Natural killer cell treated with Interleukin-12 subunit alpha and Interleukin-12 subunit beta and Interleukin-15 and Interleukin-18, amount 100 ng/mL, for 72 hours (primary cell): Measurements from ENCODE around the gene WFS1. TPM values are rescaled to one million over a fixed set of nuclear protein-coding genes. Genes with fewer than 3 reads are reported as not detected.

Experiments
- ATAC-seq, 2 donors: fragments of 150-1000 bp; cut with Tn5 transposase in 1 of 2; sonication (Bioruptor Pico), chemical (Tn5 transposase) in 1 of 2; 2 replicates each; pipeline ENCODE4 v1.10.0; 2021
- DNase-seq: peaks from one replicate; pipeline ENCODE4 v3.0.0; 2022; ENCODE audit warnings: low spot score
- H3K27ac Mint-ChIP-seq, 2 donors: 1 replicate in 1 of 2; 2 replicates in 1 of 2; pipeline ENCODE4 v1.8.0; 2022; ENCODE audit warnings: mixed read lengths in 2 of 2, mild to moderate bottlenecking in 1 of 2, moderate library complexity in 1 of 2
- H3K27me3 Mint-ChIP-seq, 2 donors: 1 replicate in 1 of 2; 2 replicates in 1 of 2; pipeline ENCODE4 v1.8.0; 2022; ENCODE audit warnings: mixed read lengths in 2 of 2
- H3K36me3 Mint-ChIP-seq: one replicate; pipeline ENCODE4 v1.8.0; 2022; ENCODE audit warnings: mixed read lengths
- H3K4me1 Mint-ChIP-seq, 2 donors: 1 replicate in 1 of 2; 2 replicates in 1 of 2; pipeline ENCODE4 v1.8.0; 2022; ENCODE audit warnings: low read depth in 2 of 2, mixed read lengths in 2 of 2, mild to moderate bottlenecking in 1 of 2
- H3K4me3 Mint-ChIP-seq: one replicate; pipeline ENCODE4 v1.8.0; 2022; ENCODE audit warnings: mixed read lengths
- H3K9me3 Mint-ChIP-seq: 2 replicates; pipeline ENCODE4 v1.8.0; 2022; ENCODE audit warnings: mixed read lengths
- total RNA-seq, 2 donors: library from RNA; stranded (reverse); gene quantifications; one replicate each; pipeline ENCODE4 v1.2.3, GENCODE V29; 2022

The WFS1 gene
- total RNA-seq, 2 donors from 2014 or later = 3.1 to 7.4 TPM

- Mint-ChIP-seq H3K27ac (no peak overlapping the region), H3K27me3 (peaks cover 22 to 27% of the 10 kb centered on the region in 2 donors), H3K36me3 (no peaks in the 10 kb centered on the region), H3K9me3 (no peaks in the 10 kb centered on the region), H3K4me1 (peaks cover 13% of the 10 kb centered on the region in 2 donors), H3K4me3 (no peak overlapping the region)
- DNase-seq (no peak), ATAC-seq (no peak)
Measured at GRCh38 chr4:6258741-6259140, 10.9 kb upstream of the WFS1 start.

DNA sequence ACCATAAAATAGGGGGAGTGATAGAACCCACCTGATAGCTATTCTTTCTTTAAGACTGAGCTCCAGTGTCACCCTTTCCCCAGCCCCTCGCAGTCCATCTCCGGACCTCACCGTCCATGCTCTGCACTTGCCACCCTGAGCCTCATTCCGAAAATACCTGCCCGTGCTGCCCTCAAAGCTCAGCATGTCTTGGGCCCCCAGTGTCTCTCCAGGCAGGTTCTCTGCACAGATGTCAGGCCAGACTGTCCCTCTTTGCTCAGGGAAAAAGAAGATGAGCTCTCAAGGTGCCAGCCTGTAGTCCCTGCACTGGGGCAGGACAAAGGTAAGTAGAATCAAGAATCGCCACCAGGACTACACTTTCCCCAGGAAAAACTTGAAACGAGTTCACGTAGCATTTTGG is 9.8 kb upstream of the WFS1 start:
- DNase-seq (no peak), ATAC-seq (no peak)
- no peak overlapping the region for H3K27ac Mint-ChIP-seq
- peaks cover 19 to 27% of the 10 kb centered on the region in 2 donors for H3K27me3 Mint-ChIP-seq
- no peak overlapping the region for H3K4me3 Mint-ChIP-seq
- H3K9me3 Mint-ChIP-seq = no peaks in the 10 kb centered on the region
- H3K4me1 Mint-ChIP-seq = peaks cover 13% of the 10 kb centered on the region in 2 donors
- H3K36me3 Mint-ChIP-seq = no peaks in the 10 kb centered on the region

DNA sequence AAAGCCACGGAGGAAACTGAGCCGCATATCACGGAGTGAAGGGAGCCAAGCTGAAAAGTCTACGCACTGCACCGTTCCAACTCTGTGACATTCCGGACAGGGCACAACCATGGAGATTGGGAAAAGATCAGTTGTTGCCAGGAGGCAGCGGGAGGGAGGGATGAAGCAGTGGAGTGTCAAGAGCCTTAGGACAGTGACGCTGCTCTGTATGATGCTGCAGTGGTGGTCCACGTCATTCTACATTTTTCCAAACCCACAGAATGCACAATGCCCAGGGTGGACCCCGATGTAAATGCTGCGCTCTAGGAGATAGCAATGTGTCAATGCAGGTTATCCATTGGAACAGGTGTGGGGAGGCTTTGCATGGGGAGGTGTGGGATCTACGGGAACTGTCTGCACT is 7.5 kb upstream of the WFS1 start:
- H3K4me3 Mint-ChIP-seq = no peak overlapping the region
- ATAC-seq (no peak), DNase-seq (no peak)
- peaks cover 8 to 9% of the 10 kb centered on the region in 2 donors for H3K4me1 Mint-ChIP-seq
- no peaks in the 10 kb centered on the region for H3K36me3 Mint-ChIP-seq
- H3K27me3 Mint-ChIP-seq = peaks cover 22 to 23% of the 10 kb centered on the region in 2 donors
- no peaks in the 10 kb centered on the region for H3K9me3 Mint-ChIP-seq
- H3K27ac Mint-ChIP-seq = no peak overlapping the region

GRCh38 chr4:6262847-6263487 is 6.7 kb upstream of the WFS1 start:
- no peak for DNase-seq
- no peak overlapping the region for H3K4me3 Mint-ChIP-seq
- H3K4me1 Mint-ChIP-seq = peaks cover 8 to 9% of the 10 kb centered on the region in 2 donors
- peaks cover 25% of the 10 kb centered on the region in 2 donors for H3K27me3 Mint-ChIP-seq
- no peaks in the 10 kb centered on the region for H3K9me3 Mint-ChIP-seq
- ATAC-seq = no peak
- H3K36me3 Mint-ChIP-seq = no peaks in the 10 kb centered on the region
- no peak overlapping the region for H3K27ac Mint-ChIP-seq

- Mint-ChIP-seq H3K27ac (no peak overlapping the region), H3K36me3 (no peaks in the 10 kb centered on the region), H3K4me3 (no peak overlapping the region), H3K27me3 (peaks cover 28 to 32% of the 10 kb centered on the region in 2 donors), H3K9me3 (no peaks in the 10 kb centered on the region), H3K4me1 (peaks cover 11 to 13% of the 10 kb centered on the region in 2 donors)
- ATAC-seq (peak; percentile 30 to 32), DNase-seq (no peak)
Measured at GRCh38 chr4:6263526-6264224, 6.0 kb upstream of the WFS1 start.

DNA sequence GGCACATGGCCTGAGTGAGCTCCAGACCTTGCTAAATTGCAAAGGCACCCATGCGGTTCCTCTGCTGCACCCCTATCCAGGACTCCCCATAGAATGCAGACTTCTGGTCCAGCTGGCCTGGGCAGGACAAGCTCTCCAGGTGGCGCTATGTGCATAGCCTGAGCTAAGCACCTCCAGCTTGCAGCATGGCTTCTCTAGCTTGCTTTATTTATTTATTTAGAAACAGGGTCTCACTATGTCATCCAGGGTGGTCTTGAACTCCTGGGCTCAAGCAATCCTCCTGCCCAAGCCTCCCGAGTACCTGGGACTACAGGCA is 5.5 kb upstream of the WFS1 start:
- no peaks in the 10 kb centered on the region for H3K9me3 Mint-ChIP-seq
- no peaks in the 10 kb centered on the region for H3K36me3 Mint-ChIP-seq
- ATAC-seq = peak; percentile 38 to 51

GRCh38 chr4:6265546-6265945 is 4.1 kb upstream of the WFS1 start:
- Mint-ChIP-seq H3K27me3 (peaks cover 24 to 34% of the 10 kb centered on the region in 2 donors), H3K27ac (no peak overlapping the region)

More for the DNA sequence above, 5.5 kb upstream of the WFS1 start:
- H3K4me3 Mint-ChIP-seq = no peak overlapping the region
- H3K4me1 Mint-ChIP-seq = peaks cover 14 to 16% of the 10 kb centered on the region in 2 donors
- H3K27ac Mint-ChIP-seq = no peak overlapping the region
- no peak for DNase-seq
- H3K27me3 Mint-ChIP-seq = peaks cover 28 to 34% of the 10 kb centered on the region in 2 donors

DNA sequence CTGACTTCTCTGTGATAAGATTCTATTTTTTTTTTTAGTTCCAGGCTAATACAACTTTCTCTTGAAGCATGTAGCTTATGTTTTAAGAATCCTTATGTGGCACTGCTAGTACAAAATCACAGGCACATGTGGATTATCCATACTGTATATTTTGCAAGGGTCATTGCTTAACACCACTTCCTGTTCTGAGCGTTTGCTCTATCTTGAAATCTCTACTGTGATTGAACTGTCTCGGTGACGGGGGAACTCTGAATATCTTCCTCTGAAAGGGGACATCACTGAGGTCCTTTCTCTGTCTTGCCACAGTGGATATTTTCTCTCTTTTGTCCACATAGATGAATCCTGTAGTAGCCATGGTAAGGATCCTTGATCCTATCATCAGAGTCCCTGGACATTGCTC is 2.1 kb upstream of the WFS1 start:
- Mint-ChIP-seq H3K27me3 (peaks cover 15 to 19% of the 10 kb centered on the region in 2 donors), H3K4me1 (peaks cover 23% of the 10 kb centered on the region in 2 donors), H3K27ac (peak overlapping the region in 1 of 2 donors; percentile 30), H3K36me3 (no peaks in the 10 kb centered on the region), H3K4me3 (no peak overlapping the region), H3K9me3 (no peaks in the 10 kb centered on the region)
- no peak for DNase-seq
- no peak for ATAC-seq

More at GRCh38 chr4:6265546-6265945, 4.1 kb upstream of the WFS1 start:
- ATAC-seq (no peak), DNase-seq (no peak)
- no peaks in the 10 kb centered on the region for H3K9me3 Mint-ChIP-seq
- no peak overlapping the region for H3K4me3 Mint-ChIP-seq
- H3K4me1 Mint-ChIP-seq = peaks cover 18% of the 10 kb centered on the region in 2 donors
- no peaks in the 10 kb centered on the region for H3K36me3 Mint-ChIP-seq

- no peak for ATAC-seq
- no peak overlapping the region for H3K27ac Mint-ChIP-seq
- H3K4me1 Mint-ChIP-seq = peaks cover 23% of the 10 kb centered on the region in 2 donors
- no peaks in the 10 kb centered on the region for H3K9me3 Mint-ChIP-seq
- DNase-seq = no peak
- H3K27me3 Mint-ChIP-seq = peaks cover 17 to 19% of the 10 kb centered on the region in 2 donors
- no peaks in the 10 kb centered on the region for H3K36me3 Mint-ChIP-seq
- H3K4me3 Mint-ChIP-seq = peak overlapping the region; percentile 74
Measured at GRCh38 chr4:6268650-6269615, 717 bp upstream of the WFS1 start.

DNA sequence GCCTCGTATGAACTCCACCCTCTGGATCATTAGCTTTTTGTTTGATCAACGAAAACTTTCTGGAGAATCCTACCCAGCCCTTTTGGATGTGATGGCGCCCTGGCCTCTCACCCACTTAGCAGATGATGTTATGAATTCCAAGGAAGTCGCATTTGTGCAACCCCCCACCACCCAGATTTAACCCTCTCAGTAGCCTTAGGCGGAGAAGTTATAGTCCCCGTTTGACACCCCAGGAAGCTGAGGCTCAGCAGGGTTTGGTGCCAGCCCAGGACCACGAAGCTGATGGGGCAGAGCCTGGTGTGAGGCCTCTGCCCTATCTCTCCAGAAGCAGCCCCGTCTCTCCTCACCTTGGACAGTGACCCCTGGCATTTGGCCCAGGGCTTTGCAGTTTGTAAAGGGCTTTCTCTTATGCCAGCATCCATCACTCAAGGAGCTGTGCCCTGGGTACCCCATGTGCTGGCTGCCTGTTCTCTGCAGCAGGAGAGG is 1.0 kb downstream of the WFS1 start:
- no peaks in the 10 kb centered on the region for H3K9me3 Mint-ChIP-seq
- ATAC-seq (no peak), DNase-seq (no peak)
- H3K27me3 Mint-ChIP-seq = peaks cover 18 to 24% of the 10 kb centered on the region in 2 donors
- H3K27ac Mint-ChIP-seq = no peak overlapping the region
- H3K4me1 Mint-ChIP-seq = peaks cover 23% of the 10 kb centered on the region in 2 donors
- H3K36me3 Mint-ChIP-seq = no peaks in the 10 kb centered on the region
- H3K4me3 Mint-ChIP-seq = peak overlapping the region; percentile 76

DNA sequence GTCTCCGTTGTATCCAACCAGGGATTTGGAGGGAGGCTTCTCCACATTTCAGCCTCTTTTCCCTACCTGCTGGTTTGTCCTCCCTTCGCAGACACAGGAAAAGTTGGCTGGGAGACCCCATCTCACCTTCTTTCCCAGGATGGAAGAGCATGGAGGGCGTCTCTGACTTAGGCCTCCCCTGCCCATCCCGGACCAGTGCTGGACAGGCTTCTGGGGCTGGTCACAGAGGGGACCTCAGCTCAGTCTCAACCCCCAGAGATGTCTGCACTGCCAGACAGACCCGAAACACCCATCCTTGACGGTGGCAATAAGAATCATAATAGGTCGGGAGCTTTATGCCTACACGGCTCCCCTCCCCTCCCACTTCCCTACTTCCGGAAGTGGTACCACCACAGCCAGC is 1.6 kb downstream of the WFS1 start:
- no peaks in the 10 kb centered on the region for H3K36me3 Mint-ChIP-seq
- H3K4me1 Mint-ChIP-seq = peaks cover 23% of the 10 kb centered on the region in 2 donors
- no peak for ATAC-seq

GRCh38 chr4:6271701-6272465 is 2.2 kb downstream of the WFS1 start:
- DNase-seq (no peak), ATAC-seq (no peak)
- Mint-ChIP-seq H3K27ac (no peak overlapping the region), H3K9me3 (no peaks in the 10 kb centered on the region), H3K4me1 (peaks cover 23% of the 10 kb centered on the region in 2 donors), H3K4me3 (peak overlapping the region; percentile 53), H3K27me3 (peaks cover 15 to 24% of the 10 kb centered on the region in 2 donors), H3K36me3 (no peaks in the 10 kb centered on the region)

More for the DNA sequence above, 1.6 kb downstream of the WFS1 start:
- H3K9me3 Mint-ChIP-seq = no peaks in the 10 kb centered on the region
- DNase-seq = no peak
- no peak overlapping the region for H3K27ac Mint-ChIP-seq
- peaks cover 17 to 24% of the 10 kb centered on the region in 2 donors for H3K27me3 Mint-ChIP-seq
- H3K4me3 Mint-ChIP-seq = peak overlapping the region; percentile 76
